LHCN-M2 (cell line): Measurements from ENCODE around the gene GLRX5. TPM values are rescaled to one million over a fixed set of nuclear protein-coding genes. Genes with fewer than 3 reads are reported as not detected.
A peak's percentile ranks its signal among the peaks of the same experiment; 100 is the strongest.

Experiments
- DNase-seq: peaks from one replicate; pipeline ENCODE4 v3.0.0-alpha.2; 2012; ENCODE audit warnings: low read depth
- total RNA-seq: library from RNA; depleted of rRNA; stranded (reverse); fragments of >200 nt; gene quantifications from 2 replicates; pipeline ENCODE4 v1.2.3, GENCODE V29; 2014

The GLRX5 gene
- total RNA-seq, 1 experiment from 2014 or later = 46.9 TPM

DNA sequence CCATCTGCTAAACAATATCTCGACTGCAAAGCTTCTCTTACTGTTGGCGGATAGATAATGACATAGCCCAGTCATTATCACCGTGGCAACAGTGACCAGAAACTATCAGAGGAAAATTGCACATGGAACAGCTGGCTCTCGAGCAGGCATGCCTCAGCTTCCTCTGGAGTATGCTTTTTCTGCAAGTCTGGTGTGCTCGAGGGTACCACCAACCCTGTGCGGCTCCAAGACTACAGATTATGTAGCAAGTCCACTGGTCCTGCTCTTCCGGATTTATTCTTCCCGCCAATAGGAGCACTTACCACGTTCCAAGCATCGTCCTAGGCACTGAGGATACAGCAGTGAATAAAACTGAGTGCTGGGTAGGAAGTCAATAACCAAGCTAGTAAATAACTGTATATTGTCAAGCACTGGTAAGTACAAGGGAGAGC, 1.4 kb upstream of the GLRX5 start:
- DNase-seq = peak; percentile 76

DNA sequence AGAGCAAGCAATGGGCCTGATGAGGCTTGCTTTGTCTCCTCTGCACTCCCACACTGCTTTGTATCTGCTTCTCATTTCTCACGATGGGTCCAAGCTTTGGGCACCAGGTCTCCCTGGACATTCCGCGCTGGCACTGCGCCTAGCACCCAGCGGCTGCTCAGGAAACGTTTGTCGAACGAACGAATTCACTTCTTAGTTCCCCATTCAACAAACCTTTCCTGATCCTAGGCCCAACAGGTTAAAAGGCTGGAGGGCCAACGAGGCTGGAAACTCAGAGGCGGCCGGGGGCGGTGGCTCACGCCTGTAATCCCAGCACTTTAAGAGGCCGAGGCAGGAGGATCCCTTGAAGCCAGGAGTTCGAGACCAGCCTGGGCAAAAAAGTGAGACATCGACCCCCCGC, 1.0 kb upstream of the GLRX5 start:
- peak; percentile 21 for DNase-seq

DNA sequence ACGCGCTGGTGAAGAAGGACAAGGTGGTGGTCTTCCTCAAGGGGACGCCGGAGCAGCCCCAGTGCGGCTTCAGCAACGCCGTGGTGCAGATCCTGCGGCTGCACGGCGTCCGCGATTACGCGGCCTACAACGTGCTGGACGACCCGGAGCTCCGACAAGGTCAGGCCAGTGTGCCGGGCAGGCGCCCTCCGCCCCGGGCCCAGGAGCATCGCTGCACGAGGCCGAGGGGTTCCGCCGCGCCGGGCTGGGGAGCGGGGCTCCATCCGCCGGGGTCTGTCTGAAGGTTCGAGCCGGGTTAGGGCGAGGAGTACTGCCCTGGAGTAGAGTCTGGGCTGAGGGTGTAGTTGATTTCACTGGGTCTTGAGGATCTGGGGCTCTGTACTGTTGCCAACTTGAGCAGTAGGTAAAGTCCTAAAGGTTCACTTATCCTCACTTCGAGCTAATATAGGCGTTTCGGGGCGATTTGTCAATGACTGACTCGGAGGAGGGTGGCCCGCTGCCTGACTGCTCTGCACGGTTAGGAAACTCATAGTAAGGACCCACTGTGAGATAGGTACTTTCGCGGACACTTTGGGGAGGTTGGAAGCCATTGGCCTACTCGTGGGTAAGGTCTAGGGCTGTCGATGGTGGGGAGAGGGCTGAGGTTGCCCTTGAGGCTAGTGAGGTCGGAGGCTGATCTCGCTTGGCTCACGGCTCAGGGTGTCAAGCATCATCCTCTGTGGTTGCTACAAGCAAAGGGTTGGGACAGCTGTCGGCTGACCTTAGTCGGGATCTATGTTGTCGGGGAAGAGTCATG, 574 bp downstream of the GLRX5 start:
- DNase-seq = peak; percentile 23

DNA sequence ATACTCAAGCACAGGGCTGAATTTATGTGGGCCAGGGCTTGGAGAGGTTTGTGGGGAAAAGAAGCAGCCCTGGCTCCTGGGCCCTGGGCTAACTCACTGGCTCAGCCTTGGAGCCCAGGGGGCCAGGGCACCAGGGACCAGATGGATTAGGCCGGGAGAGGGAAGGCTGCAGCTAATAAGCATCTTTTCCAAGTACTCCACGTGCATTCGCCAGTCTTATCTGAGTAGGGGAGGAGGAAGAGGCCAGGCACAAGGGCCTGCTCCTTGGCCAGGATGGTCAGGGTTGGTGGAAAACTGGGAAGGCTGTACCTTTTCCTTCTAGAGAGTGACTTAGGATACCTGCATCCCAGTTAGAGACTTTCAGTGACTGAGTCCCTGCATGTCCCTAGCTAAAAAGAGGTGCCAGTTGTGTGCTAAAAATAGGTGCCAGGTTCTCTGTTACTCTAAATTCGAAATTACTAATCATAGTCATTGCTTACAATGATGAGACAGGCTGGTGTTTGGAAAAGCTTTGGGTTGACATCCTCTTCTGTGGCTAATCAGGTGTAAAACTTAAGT, 1.3 kb downstream of the GLRX5 start:
- DNase-seq = no peak

DNA sequence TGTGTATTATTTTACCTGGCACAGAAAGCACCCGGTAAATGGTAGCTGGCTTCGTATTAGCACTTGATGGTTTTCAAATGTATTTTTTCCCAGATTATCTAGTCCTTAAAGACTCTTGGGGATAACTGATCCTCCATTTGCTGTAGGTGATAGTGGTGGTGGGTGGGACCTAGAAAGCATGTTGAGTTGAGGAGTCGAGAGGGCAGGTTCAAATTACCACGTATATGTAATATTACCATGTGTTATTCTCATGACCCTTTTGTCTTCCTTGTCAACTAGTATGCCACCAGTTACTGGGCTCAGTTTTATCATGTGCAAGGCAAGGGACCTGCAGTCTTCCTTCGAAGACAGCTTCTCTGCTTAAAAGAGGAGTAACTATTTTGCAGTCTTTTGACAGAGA, 1.8 kb downstream of the GLRX5 start:
- DNase-seq = no peak

DNA sequence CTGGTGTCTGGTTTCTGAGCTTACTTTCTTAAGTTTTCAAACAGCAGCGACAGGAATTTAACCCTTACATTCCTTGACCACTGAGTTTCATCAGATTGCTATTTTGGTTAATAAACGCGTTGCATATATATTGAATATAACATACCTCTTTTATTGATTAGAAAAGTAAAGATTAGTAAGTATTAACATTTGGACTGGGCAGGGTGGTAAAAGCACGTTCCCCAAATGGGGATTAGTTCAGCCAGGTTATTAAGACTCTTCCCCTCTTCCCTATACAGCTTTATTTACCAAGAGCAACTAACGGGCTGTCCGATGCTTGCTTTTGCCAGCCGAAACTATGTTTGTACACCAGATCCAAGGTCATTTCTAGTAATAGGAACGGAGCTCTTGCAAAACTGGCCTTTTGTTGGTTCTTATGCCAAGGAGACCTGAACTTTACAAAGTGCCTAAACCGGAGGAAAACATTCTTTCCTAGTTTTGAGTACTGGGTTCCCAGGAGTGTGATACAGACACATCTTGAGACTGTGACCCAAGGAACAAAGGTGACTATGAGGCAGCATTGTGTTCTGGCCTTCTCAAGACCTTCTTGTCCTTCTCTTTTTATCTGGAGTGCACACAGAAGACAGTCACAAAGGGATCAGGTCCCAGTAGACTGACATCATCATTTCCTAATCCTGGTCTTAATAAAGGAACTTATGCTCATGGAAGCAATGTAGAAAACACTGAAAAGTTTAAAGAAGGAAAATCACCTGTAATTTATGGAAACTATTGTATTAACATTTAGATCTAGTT, 2.6 kb downstream of the GLRX5 start:
- no peak for DNase-seq

DNA sequence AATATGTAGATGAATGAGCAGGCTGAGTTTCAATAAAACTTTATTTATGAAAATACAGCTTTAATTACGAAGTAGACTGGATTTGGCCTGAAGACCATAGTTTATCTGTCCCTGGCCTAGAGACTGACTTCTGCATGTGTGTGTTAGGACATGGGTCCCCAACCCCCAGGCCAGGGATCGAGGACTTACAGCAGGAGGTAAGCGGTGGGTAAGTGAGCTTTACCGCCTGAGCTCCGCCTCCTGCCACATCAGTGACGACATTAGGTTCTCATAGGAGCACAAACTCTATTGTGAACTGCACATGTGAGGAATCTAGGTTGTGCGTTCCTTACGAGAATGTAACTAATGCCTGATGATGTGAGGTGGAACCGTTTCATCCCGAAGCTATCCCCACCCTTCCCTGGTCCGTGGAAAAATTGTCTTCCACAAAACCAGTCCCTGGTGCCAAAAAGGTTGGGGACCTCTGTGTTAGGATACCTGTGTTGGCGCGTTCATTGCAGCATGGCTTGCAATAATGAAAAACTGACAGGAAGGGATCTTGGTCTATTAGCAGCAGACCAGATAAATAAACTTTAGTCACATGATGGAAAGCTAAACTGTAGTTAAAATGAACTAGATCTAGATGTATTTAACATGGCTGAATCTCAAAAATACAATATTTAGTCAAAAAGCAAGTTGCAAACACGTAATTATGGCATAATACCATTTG, 4.1 kb downstream of the GLRX5 start:
- no peak for DNase-seq

DNA sequence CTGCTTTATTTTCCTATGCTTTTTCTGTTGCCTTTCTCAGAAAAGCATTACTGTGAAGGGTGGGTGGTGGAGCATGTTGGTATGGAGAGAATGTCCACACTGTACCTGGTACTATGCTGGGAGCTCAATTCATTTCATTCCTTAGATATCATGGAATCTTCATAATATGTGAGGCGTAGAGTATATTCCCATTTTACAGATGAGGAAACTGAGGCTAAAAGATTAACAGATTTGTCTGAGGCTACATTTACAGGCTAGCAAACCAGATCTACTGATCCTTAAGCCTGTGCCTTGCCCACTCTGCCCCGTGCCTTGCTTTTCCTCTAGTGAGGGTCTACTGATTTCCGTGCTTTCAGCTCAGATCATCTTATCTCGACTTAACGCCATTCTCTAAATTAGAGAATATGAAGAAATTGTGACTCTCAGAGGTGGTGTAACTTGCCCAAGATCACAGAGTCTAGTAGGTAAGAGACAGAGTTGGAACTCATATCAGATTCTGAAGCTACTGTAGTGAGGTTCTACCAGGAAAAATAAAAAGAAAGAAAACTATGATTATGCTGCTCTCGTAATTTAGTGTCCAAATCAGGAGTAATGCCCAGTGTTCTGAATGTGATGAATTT, 5.5 kb downstream of the GLRX5 start:
- no peak for DNase-seq

DNA sequence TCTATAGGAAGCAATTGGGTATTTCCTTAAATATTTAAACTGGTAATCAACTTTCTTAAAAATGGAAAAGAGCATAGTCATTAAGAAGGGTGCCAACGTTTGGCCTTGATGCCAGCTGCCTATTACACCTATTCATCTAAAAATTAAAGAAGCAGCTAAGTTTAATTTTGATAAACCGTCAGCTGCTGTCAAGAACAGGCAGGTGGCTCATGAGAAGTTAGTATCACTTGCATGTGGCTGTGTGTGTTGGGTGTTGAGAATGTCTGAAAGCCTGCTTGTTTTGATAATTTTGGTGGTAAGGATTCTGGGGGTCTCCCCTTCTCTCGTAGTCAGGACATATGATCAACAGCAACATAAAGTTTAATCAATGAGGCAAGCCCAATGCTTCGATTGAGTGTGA, 6.5 kb downstream of the GLRX5 start:
- DNase-seq = no peak

DNA sequence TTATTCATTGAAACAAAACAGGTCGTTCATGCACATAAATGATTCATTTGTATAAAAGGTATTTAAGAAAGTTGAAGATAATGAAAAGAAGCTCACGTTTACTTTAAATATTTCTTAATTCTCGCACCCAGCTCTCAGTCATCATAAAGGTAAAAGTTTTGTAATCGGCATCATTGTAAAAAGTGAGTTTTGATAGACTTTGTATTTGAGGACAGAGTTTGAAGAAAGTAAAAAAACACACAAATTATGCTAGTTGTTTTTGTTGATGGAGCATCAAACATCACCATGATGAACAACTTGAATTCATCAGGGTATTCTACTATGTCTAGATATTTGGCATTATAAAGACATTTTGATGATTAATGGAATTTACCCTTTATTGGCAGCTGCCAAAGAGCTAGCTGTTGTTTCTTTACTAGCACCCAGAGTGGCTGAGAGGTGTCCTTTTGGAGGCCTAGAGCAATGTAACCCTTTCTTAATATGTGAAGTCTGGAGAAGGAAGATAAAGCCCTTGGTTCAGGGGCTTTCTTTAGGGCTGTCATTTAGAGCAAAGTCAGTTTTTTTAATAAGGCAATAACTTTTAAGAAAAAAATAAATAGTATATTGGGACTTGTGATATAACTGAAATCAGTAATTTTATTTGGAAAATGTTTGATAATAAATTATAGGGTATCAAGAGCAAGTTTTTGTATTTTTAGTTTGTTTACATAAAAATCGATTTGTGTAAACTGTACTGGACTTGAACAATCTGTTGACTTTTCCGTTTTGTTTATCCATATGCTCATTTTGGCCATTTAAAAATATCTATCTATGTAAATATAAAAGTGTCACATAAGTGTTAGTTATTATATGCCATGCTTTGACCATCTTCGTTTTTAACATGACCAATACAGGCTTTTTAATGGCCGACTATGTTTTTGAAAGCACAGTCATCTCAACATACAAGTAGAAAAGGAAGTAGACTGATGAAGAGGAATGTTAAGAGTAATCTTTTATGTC, 7.4 kb downstream of the GLRX5 start:
- no peak for DNase-seq

DNA sequence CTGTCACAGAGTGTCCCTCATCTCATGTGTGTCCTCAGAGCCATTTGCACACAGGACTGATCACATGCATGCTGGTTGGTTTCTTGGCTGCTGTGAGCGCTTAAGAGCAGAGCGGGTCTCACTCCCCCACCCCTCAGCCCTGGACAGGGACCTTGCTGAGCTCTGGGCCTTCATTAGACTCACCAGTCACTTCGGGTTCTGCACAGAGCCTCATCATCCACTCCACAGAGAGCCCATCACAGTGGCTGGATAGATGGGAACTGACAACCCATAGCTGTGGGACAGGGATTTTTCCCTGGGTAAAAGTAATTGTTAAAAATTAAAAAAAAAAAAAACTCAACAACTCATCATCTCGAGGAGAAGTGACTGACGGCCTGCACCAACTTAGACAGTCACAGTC, 8.2 kb downstream of the GLRX5 start:
- no peak for DNase-seq

DNA sequence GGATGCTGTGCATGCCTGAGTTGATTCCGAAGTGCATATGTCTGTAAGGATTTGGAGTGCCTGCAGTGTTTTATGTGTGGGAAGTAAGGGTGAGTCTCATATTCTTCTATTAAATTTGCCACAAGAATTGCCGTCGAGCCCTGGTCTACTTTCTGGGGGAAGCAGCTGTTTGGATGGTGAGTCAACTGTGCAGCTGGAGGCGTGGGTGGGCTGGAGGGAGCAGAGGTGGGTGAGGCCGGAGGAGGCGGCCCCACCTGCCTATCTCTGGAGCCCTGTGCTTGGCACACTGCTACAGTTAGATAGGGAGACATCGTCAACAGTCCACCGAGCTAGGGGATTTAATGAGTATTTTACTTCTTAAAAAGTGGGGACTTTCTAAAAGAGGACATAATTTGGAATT, 9.7 kb downstream of the GLRX5 start:
- peak; percentile 65 for DNase-seq

DNA sequence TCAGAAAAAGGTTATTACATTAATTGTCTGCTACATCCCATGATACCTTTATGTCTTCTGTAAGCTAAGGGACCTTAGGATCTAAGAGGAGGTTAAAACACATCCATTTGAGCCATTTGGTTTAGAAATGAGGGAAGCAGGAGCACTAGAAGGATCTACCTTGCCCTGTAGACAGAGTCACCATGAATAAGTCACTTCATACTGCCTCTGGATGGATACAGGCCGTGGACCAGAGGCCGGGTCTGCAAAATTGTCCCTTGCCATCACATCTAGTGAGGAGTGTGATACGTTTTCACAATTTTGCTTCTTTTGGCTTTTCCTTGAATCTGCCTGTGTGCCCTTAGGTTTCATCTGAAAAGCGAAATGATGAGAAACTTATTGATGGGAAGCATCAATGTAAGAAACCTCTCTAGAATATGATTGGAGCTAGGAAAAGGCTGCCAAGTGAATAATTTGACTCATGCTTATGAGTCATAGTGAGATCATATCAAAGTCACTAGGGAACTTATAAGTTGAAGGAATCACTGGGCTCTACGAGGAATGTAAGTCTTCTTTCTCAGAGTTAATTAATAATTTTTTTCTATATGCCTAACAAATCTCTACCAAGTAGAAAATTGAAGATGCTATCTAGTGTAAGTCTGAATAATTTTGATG, 10.8 kb downstream of the GLRX5 start:
- peak; percentile 89 for DNase-seq

DNA sequence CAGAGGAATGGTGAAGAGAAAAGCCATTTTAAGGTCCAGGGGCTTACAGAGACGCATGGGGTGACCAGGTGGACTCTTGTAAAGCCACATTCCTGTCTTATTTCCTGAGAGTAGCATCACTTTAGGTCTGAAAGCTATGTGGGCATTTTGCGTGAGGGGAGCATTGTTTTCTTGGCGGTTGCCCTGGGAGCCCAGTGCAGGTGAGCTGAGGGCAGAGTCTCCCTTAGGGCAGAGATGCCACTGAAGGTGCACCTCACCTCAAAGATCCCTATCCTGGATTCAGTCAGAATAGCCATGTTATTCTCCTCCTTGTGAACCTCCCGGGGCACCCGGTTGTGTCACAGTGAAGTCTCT, 12.4 kb downstream of the GLRX5 start:
- DNase-seq = no peak

DNA sequence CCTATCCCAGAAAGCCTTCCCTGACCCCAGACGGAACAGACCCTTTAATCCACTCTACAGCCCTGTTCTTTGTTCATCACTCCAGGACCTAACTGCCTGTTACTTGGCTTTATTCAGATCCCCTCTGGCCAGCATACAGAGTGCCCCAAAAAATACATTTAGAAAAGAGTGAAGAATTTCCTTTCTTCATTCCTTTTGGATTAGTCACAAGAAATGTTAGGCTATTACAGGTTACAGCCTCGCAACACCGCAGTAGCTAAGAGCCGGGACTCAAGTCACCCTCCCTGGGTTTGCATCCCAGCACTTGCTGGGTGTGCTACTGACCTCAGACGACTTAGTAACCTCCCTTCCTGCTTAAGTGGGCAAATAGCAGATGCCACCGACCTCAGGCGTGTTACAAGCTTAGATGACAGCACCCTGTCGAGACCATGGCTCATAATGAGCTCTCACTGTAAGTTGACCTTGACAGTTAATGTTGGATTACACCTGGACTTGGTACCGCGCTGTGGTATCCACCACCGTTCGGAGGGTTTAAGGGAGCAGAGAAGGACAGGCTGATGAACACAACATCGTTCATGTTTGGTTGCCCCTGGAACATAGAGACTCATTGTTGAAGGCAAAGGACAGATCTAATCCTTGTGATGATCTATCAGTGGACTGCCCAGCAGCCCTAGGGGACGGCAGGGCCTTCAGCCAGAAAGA, 12.9 kb downstream of the GLRX5 start:
- DNase-seq = peak; percentile 58

DNA sequence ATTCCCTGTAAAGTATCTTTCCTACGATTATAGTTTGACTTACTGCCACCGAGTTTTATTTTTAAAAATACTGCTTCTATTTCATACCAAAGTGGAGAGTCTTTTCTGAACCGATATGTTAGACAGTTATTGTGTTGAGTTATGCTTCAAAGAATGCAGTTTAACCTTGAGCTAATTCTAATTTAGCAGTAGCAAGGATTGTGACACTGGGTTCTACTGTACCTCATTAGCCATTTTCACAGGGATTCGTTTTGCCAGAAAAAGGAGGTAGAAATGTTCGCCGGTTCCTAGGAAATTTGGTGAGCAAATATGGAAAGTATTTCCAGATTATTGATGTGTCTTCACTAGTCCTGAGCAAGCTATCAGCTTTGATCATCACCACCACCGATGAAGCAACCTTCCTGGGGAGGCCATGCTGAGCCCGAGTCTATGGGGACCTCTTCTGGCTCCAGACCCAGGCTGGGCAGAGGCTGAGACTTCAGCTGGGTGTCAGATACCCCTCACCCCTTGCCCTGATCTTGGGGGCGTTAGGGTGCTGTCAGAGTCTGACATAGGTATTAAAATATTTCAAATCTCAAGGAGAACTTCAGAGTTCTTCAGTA, 13.6 kb downstream of the GLRX5 start:
- no peak for DNase-seq

DNA sequence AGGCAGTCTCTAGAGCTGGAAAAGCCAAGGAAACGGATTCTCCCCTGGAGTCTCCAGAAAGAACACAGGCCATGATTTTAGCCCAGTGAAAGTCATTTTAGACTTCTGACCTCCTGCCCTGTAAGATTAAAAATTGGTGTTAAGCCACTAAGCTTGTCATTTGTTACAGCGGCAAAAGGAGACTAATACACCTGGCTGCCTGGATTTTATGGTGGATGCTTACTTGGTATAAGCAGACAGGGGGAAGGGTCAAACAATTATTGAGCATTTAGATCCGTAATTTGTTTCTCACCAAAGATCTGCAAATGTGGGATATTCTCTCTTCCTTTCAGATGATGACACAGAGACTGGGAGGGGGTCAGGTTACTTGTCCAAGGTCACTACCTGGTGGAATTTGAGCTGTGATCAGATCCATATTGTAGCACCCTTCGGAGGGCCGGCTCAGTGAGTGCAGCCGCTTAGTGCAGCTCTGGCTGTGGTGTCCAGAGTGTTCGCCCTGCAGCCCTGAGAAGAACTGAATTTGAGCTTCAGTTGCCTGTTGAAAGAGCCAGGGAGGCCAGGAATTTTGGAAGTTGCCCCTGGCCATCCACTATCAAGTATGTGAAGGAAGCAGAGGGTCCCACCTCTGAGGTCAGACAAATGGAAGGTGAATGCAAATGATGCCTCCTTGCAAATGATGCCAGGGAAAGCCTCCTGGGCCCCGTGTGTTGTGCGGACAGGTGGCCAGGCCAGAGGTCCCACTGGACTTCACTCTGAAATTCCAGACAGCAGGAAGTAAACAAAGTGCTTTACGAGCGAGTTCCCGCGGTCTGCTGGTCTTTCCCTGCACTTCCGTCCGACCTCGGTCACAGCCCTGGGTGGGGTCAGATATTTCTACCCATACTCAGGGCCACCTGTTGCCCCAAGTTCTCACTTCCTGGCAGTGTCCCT, 15.1 kb downstream of the GLRX5 start:
- no peak for DNase-seq

DNA sequence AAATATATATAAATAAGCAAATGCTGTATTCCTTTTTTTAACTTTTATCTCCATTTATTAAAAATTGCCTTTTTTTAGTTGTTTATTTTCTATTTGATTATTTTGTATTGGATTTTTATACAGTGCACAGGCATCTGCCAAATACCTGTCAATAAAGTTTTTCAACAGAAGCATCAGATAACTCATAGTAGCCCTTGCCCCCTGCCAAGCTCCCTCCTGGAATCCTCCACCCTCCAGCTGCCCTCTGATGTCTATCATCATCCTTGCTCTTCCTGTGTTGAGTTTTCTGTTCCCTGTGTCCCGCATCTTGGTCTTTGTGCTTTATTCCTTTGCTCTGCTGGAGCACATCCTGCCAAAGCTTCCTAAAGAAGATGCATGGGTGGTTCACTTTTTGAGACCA, 16.6 kb downstream of the GLRX5 start:
- no peak for DNase-seq
